Upper lobe of right lung (tissue), 1 donor: Measurements from ENCODE around the gene ZNF70. TPM values are rescaled to one million over a fixed set of nuclear protein-coding genes. Genes with fewer than 3 reads are reported as not detected.

Experiments
- ATAC-seq: fragments of 200-7000 bp; cut with Tn5 transposase; one replicate; pipeline ENCODE4 v1.9.1; 2020; ENCODE audit warnings: mild to moderate bottlenecking, moderate library complexity
- DNase-seq: peaks from one replicate; pipeline ENCODE4 v3.0.0-alpha.2; 2020
- H3K27ac ChIP-seq: fragments of 200-600 bp; one replicate; pipeline ENCODE4 v1.8.0; 2022
- H3K27me3 ChIP-seq: fragments of 200-600 bp; one replicate; pipeline ENCODE4 v1.8.0; 2022; ENCODE audit warnings: mild to moderate bottlenecking
- H3K36me3 ChIP-seq: fragments of 200-600 bp; one replicate; pipeline ENCODE4 v1.8.0; 2022
- H3K4me1 ChIP-seq: fragments of 200-600 bp; one replicate; pipeline ENCODE4 v1.8.0; 2022
- H3K4me3 ChIP-seq: fragments of 200-600 bp; one replicate; pipeline ENCODE4 v1.8.0; 2022; ENCODE audit warnings: mild to moderate bottlenecking
- H3K9me3 ChIP-seq: fragments of 200-600 bp; one replicate; pipeline ENCODE4 v1.8.0; 2022
- CTCF ChIP-seq: fragments of 200-600 bp; IDR thresholded peaks from one replicate; pipeline ENCODE4 v1.8.0; 2022; ENCODE audit warnings: antibody characterized with exemption
- intact Hi-C: fragments of 100-400 bp; cut with DNase I; formaldehyde crosslinking; loops from one replicate; pipeline ENCODE4 v1.11.0; 2022
- total RNA-seq: library from RNA; stranded (reverse); fragmentation: NEBNext Ultra II Directional; extraction: Animal tissue kit (Norgen Biotek cat#: 25700); gene quantifications from one replicate; pipeline ENCODE4 v1.2.1, GENCODE V29; 2021
- donor health status: DM: no; HTN: yes; CAD: no; lungs with severe emphysema.

Gene ZNF70
- total RNA-seq, 1 donor from 2014 or later, result 6.1 TPM

DNA sequence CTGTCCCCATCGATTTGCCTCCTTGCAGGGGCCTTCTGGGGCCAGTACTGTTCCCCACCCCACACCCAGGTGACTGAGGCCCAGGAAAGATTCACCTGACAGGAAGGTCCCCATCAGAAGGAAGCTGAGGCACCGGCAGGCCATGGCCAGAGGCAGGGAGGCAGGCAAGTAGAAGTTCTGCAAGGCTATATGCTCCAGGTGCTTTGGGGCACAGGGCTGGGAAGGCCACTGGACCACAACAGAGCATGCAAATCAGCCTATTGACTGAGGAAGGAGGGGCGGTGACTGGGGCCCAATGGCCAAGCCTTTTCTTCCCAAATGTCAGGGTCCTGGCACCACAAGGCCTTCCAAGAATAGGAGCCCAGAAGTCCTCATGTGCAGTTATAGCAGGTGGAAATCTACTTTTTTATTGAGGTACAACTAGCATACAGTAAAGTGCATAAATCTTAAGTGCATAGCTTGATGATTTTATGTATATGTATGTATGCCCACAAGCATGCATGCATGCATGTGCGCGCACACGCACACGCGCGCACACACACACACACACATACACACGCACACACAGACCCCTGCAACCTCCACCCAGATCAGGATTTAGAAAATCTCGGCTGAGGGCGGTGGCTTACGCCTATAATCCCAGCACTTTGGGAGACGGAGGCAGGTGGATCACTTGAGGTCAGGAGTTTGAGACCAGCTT is 3.5 kb upstream of the ZNF70 start, which contains the start of gene VPREB3:
Gene VPREB3, minus strand, starts transcription at position 206 of the 700 bp plus-strand sequence. Its CDS starts 62 bp downstream, at position 144.
- Histone ChIP-seq H3K4me1 (peaks cover 8% of the 10 kb centered on the region), H3K27me3 (no peaks in the 10 kb centered on the region), H3K27ac (no peak within 1 kb of the TSS), H3K36me3 (no peaks in the 10 kb centered on the region), H3K9me3 (no peaks in the 10 kb centered on the region), H3K4me3 (no peak within 1 kb of the TSS)
- ATAC-seq (no peak), DNase-seq (no peak)
- no peak for TF ChIP-seq CTCF
- intact Hi-C loops, result no loop called here

GRCh38 chr22:23753385-23753784 is 2.5 kb upstream of the ZNF70 start:
- intact Hi-C loops, result no loop called here
- H3K27ac ChIP-seq, result no peak overlapping the region
- no peak for DNase-seq

GRCh38 chr22:23752750-23753149 is 1.8 kb upstream of the ZNF70 start:
- no peak overlapping the region for H3K4me3 ChIP-seq
- no peak overlapping the region for H3K27ac ChIP-seq
- H3K27me3 ChIP-seq, result no peaks in the 10 kb centered on the region
- DNase-seq (no peak), ATAC-seq (no peak)
- no peak for TF ChIP-seq CTCF
- no peaks in the 10 kb centered on the region for H3K36me3 ChIP-seq
- no peaks in the 10 kb centered on the region for H3K9me3 ChIP-seq
- intact Hi-C loops, result no loop called here
- peaks cover 8% of the 10 kb centered on the region for H3K4me1 ChIP-seq

More at GRCh38 chr22:23753385-23753784, 2.5 kb upstream of the ZNF70 start:
- no peak for ATAC-seq
- H3K27me3 ChIP-seq, result no peaks in the 10 kb centered on the region
- no peaks in the 10 kb centered on the region for H3K36me3 ChIP-seq
- TF ChIP-seq CTCF, result no peak
- no peaks in the 10 kb centered on the region for H3K9me3 ChIP-seq
- no peak overlapping the region for H3K4me3 ChIP-seq
- peaks cover 8% of the 10 kb centered on the region for H3K4me1 ChIP-seq

GRCh38 chr22:23752090-23752691 is 1.3 kb upstream of the ZNF70 start:
- no peak for TF ChIP-seq CTCF
- H3K4me3 ChIP-seq, result no peak overlapping the region
- H3K4me1 ChIP-seq, result peaks cover 8% of the 10 kb centered on the region
- ATAC-seq, result no peak
- H3K9me3 ChIP-seq, result no peaks in the 10 kb centered on the region
- intact Hi-C loops, result no loop called here
- no peak for DNase-seq
- no peaks in the 10 kb centered on the region for H3K36me3 ChIP-seq
- no peaks in the 10 kb centered on the region for H3K27me3 ChIP-seq
- no peak overlapping the region for H3K27ac ChIP-seq

DNA sequence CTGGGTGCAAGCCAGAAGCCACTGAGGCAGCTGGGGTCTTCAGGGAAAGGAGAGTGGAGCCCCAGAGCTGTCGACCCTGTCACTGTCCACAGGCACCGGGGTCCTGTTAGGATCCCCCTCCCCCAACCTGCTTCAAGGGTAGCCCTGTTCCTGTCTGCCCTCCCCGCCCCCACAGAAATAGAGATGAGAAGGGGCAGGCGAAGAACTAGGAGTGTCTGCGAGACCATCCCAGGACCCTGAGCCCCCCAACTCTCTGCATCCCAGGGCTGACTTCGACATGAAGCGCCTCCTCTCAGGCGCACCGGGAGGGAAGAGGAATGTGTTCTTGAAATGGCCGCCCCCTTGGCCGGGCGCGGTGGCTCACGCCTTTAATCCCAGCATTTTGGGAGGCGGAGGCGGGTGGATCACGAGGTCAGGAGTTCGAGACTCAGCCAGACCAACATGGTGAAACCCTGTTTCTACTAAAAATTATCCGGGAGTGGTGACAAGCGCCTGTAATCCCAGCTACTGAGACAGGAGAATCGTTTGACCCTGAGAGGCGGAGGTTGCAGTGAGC is 607 bp upstream of the ZNF70 start:
- no peaks in the 10 kb centered on the region for H3K36me3 ChIP-seq
- H3K27ac ChIP-seq, result peak overlapping the region; percentile 94
- H3K4me3 ChIP-seq, result peak overlapping the region; percentile 75
- intact Hi-C loops, result no loop called here
- H3K27me3 ChIP-seq, result no peaks in the 10 kb centered on the region
- no peak for TF ChIP-seq CTCF
- H3K9me3 ChIP-seq, result no peaks in the 10 kb centered on the region
- ATAC-seq (peak; percentile 35), DNase-seq (no peak)
- H3K4me1 ChIP-seq, result peaks cover 8% of the 10 kb centered on the region
